Body of pancreas (tissue), 4 donors: ENCODE results near the gene MAST4.

Experiments used
- POLR2A ChIP-seq, 3 donors: fragments of 450-650 bp; IDR thresholded peaks; one replicate each; pipeline ENCODE4 v1.6.1; 2016; ENCODE audit warnings: antibody characterized with exemption in 3 of 3, mild to moderate bottlenecking in 2 of 3
- TF ChIP-seq, protein P1 (sequence below), 7 experiments: fragments of 450-650 bp in 4 of 7; fragments of 200-600 bp in 3 of 7; sonication (generic) in 3 of 7; IDR thresholded peaks; one replicate each; pipeline ENCODE4 v1.5.1; 2016 to 2019; ENCODE audit warnings: antibody characterized with exemption in 7 of 7

DNA sequence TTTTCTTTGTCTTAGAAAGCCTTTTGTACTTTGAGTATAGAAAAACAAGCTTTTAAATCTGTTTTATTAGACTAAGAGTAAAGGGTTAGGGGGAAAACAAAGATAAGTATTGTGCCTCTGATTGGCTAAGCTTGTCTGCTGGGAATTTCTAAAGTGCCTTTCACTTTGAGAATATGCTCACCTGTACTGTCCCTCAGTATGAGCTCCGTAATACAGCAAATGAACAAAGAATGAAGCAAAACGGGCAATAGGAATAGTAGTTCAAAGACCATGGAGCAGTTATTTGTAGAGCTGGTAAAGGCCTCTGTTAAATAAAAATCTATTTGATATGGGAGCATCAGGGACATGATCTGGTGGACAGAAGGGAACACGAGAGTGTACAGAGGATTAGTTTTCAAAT is 277.8 kb downstream of the MAST4 start:
- TF ChIP-seq POLR2A (IDR thresholded peaks at IDR 0.05): no peak
- TF ChIP-seq, protein P1, sequence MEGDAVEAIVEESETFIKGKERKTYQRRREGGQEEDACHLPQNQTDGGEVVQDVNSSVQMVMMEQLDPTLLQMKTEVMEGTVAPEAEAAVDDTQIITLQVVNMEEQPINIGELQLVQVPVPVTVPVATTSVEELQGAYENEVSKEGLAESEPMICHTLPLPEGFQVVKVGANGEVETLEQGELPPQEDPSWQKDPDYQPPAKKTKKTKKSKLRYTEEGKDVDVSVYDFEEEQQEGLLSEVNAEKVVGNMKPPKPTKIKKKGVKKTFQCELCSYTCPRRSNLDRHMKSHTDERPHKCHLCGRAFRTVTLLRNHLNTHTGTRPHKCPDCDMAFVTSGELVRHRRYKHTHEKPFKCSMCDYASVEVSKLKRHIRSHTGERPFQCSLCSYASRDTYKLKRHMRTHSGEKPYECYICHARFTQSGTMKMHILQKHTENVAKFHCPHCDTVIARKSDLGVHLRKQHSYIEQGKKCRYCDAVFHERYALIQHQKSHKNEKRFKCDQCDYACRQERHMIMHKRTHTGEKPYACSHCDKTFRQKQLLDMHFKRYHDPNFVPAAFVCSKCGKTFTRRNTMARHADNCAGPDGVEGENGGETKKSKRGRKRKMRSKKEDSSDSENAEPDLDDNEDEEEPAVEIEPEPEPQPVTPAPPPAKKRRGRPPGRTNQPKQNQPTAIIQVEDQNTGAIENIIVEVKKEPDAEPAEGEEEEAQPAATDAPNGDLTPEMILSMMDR (IDR thresholded peaks at IDR 0.05): no peak
